IMR-90 (cell line): ENCODE data around the gene MRPL40. TPM values are rescaled to one million over a fixed set of nuclear protein-coding genes. Genes with fewer than 3 reads are reported as not detected.

Experiments
- ATAC-seq: fragments of 200-7000 bp; cut with Tn5 transposase; 2 replicates; pipeline ENCODE4 v1.9.1; 2020; ENCODE audit warnings: low read depth, mild to moderate bottlenecking, moderate library complexity
- BruUV-seq: library from RNA; stranded (reverse); fragments of 400-500 nt; replicated peaks from 2 replicates; lab custom pipeline; 2021; lab: Mats Ljungman, UMichigan
- CTCF ChIA-PET: fragments of 300-600 bp; formaldehyde crosslinking; extraction: SDS; loops from one replicate; lab custom pipeline; 2021; ENCODE audit warnings: antibody characterized with exemption; lab: Yijun Ruan, JAX
- POLR2A ChIA-PET: fragments of 300-600 bp; sonication (Branson Sonifier 250); formaldehyde crosslinking; loops from one replicate; lab custom pipeline; 2022; ENCODE audit warnings: antibody characterized with exemption; ENCODE audit not compliant: unreplicated experiment; lab: Charles Lee
- DNase-seq: peaks from one replicate; pipeline ENCODE4 v3.0.0; 2013
- H2AFZ ChIP-seq: replicated peaks from 2 replicates; pipeline ENCODE3; 2013; ENCODE audit warnings: low read length, mild to moderate bottlenecking; ENCODE audit not compliant: poor library complexity
- H2AK5ac ChIP-seq: 2 replicates; pipeline ENCODE4 v1.6.1; 2013; ENCODE audit warnings: low read depth, low read length, inconsistent platforms
- H2AK9ac ChIP-seq: replicated peaks from 2 replicates; pipeline ENCODE3; 2013; ENCODE audit warnings: mild to moderate bottlenecking, low read depth, low read length, moderate library complexity; ENCODE audit not compliant: poor library complexity
- H2BK120ac ChIP-seq: 2 replicates; pipeline ENCODE4 v1.6.1; 2013; ENCODE audit warnings: low read depth, low read length, inconsistent platforms
- H2BK15ac ChIP-seq: 3 replicates; pipeline ENCODE4 v1.6.1; 2013; ENCODE audit warnings: low read depth, low read length, inconsistent platforms
- H2BK20ac ChIP-seq: 2 replicates; pipeline ENCODE4 v1.6.1; 2013; ENCODE audit warnings: low read depth, mild to moderate bottlenecking, inconsistent platforms, low read length, moderate library complexity
- H2BK5ac ChIP-seq: 2 replicates; pipeline ENCODE4 v1.6.1; 2013; ENCODE audit warnings: mild to moderate bottlenecking, low read depth, low read length, inconsistent platforms; ENCODE audit not compliant: poor library complexity, severe bottlenecking
- H3K14ac ChIP-seq: replicated peaks from 2 replicates; pipeline ENCODE4 v1.6.1; 2013; ENCODE audit warnings: low read depth, low read length, inconsistent platforms
- H3K18ac ChIP-seq: 2 replicates; pipeline ENCODE4 v1.6.1; 2013; ENCODE audit warnings: low read depth, low read length, control low read depth
- H3K23ac ChIP-seq: 2 replicates; pipeline ENCODE4 v1.6.1; 2013; ENCODE audit warnings: low read depth, low read length, inconsistent platforms
- H3K27ac ChIP-seq: 2 replicates; pipeline ENCODE4 v1.5.1; 2013; ENCODE audit warnings: mild to moderate bottlenecking, control low read depth, low read length; ENCODE audit not compliant: insufficient read depth
- H3K27me3 ChIP-seq: 2 replicates; pipeline ENCODE4 v1.6.1; 2013; ENCODE audit warnings: low read length; ENCODE audit not compliant: control insufficient read depth, insufficient read depth
- H3K36me3 ChIP-seq: 2 replicates; pipeline ENCODE4 v1.6.1; 2013; ENCODE audit warnings: low read length, mixed read lengths; ENCODE audit not compliant: control insufficient read depth, insufficient read depth
- H3K4ac ChIP-seq: 2 replicates; pipeline ENCODE4 v1.6.1; 2013; ENCODE audit warnings: low read depth, low read length, inconsistent platforms
- H3K4me1 ChIP-seq: 2 replicates; pipeline ENCODE4 v1.6.1; 2013; ENCODE audit warnings: low read length, mixed read lengths; ENCODE audit not compliant: control insufficient read depth, insufficient read depth
- H3K4me2 ChIP-seq: 2 replicates; pipeline ENCODE4 v1.6.1; 2013; ENCODE audit warnings: low read depth, mild to moderate bottlenecking, control low read depth, low read length, moderate library complexity
- H3K4me3 ChIP-seq: 2 replicates; pipeline ENCODE4 v1.5.1; 2013; ENCODE audit warnings: low read depth, mild to moderate bottlenecking, control low read depth, low read length, moderate library complexity; ENCODE audit not compliant: insufficient read depth
- H3K56ac ChIP-seq: 2 replicates; pipeline ENCODE4 v1.6.1; 2013; ENCODE audit warnings: low read length, inconsistent platforms; ENCODE audit not compliant: insufficient read depth; ENCODE audit errors: extremely low read depth
- H3K79me1 ChIP-seq, 2 experiments: 2 replicates each; pipeline ENCODE4 v1.6.1; 2013; ENCODE audit warnings: low read length in 2 of 2, inconsistent platforms in 1 of 2, low read depth in 1 of 2
- H3K9ac ChIP-seq: 2 replicates; pipeline ENCODE4 v1.6.1; 2013; ENCODE audit warnings: low read depth, low read length, control low read depth
- H3K9me1 ChIP-seq: 2 replicates; pipeline ENCODE4 v1.6.1; 2013; ENCODE audit warnings: low read length, inconsistent platforms; ENCODE audit not compliant: insufficient read depth
- H3K9me3 ChIP-seq: 2 replicates; pipeline ENCODE4 v1.6.1; 2013; ENCODE audit warnings: low read length; ENCODE audit not compliant: control insufficient read depth, insufficient read depth
- H4K20me1 ChIP-seq: 2 replicates; pipeline ENCODE4 v1.6.1; 2013; ENCODE audit warnings: low read length, inconsistent platforms; ENCODE audit not compliant: insufficient read depth
- H4K5ac ChIP-seq: 2 replicates; pipeline ENCODE4 v1.6.1; 2013; ENCODE audit warnings: mild to moderate bottlenecking, low read depth, low read length, control low read depth
- H4K8ac ChIP-seq, 2 experiments: 2 replicates each; pipeline ENCODE4 v1.6.1; 2013; ENCODE audit warnings: low read depth in 2 of 2, low read length in 2 of 2, control low read depth in 1 of 2, inconsistent platforms in 1 of 2
- H4K91ac ChIP-seq: 2 replicates; pipeline ENCODE4 v1.6.1; 2013; ENCODE audit warnings: low read depth, low read length, inconsistent platforms; ENCODE audit not compliant: insufficient read depth
- BHLHE40 ChIP-seq: fragments of 150-350 bp; IDR thresholded peaks from 2 replicates; pipeline ENCODE4 v1.6.1; 2016; ENCODE audit warnings: mild to moderate bottlenecking, low read depth, low read length
- CEBPB ChIP-seq: IDR thresholded peaks from 2 replicates; pipeline ENCODE4 v1.6.1; 2012; ENCODE audit warnings: low read depth, low read length, improper control_type of control experiment
- CHD1 ChIP-seq: IDR thresholded peaks from 2 replicates; pipeline ENCODE4 v1.6.1; 2012; ENCODE audit warnings: low read depth, low read length, improper control_type of control experiment
- CTCF ChIP-seq: conservative IDR thresholded peaks from 2 replicates; pipeline ENCODE4 v1.5.1; 2012; ENCODE audit warnings: mild to moderate bottlenecking, low read depth, low read length, improper control_type of control experiment
- ELK1 ChIP-seq: fragments of 150-350 bp; IDR thresholded peaks from 2 replicates; pipeline ENCODE4 v1.6.1; 2016; ENCODE audit warnings: low read depth, mild to moderate bottlenecking, low read length, moderate library complexity, borderline replicate concordance
- FOS ChIP-seq: fragments of 150-350 bp; IDR thresholded peaks from 2 replicates; pipeline ENCODE4 v1.6.1; 2016; ENCODE audit warnings: low read depth, low read length
- MAFK ChIP-seq: IDR thresholded peaks from 2 replicates; pipeline ENCODE4 v1.6.1; 2012; ENCODE audit warnings: low read depth, low read length, improper control_type of control experiment
- MAZ ChIP-seq: IDR thresholded peaks from 2 replicates; pipeline ENCODE4 v1.6.1; 2012; ENCODE audit warnings: low read depth, mild to moderate bottlenecking, low read length, improper control_type of control experiment, moderate library complexity, borderline replicate concordance
- MXI1 ChIP-seq: IDR thresholded peaks from 2 replicates; pipeline ENCODE4 v1.6.1; 2012; ENCODE audit warnings: low read depth, mild to moderate bottlenecking, low read length, moderate library complexity, borderline replicate concordance
- NFE2L2 ChIP-seq: fragments of 150-350 bp; IDR thresholded peaks from 2 replicates; pipeline ENCODE4 v1.6.1; 2016; ENCODE audit warnings: low read depth, mild to moderate bottlenecking, low read length
- POLR2A ChIP-seq: IDR thresholded peaks from 2 replicates; pipeline ENCODE4 v1.6.1; 2012; ENCODE audit warnings: mild to moderate bottlenecking, low read depth, low read length
- RAD21 ChIP-seq: IDR thresholded peaks from 2 replicates; pipeline ENCODE4 v1.6.1; 2012; ENCODE audit warnings: low read length, improper control_type of control experiment
- RCOR1 ChIP-seq: IDR thresholded peaks from 2 replicates; pipeline ENCODE4 v1.6.1; 2012; ENCODE audit warnings: mild to moderate bottlenecking, low read length, improper control_type of control experiment; ENCODE audit not compliant: insufficient replicate concordance
- RFX5 ChIP-seq: IDR thresholded peaks from 2 replicates; pipeline ENCODE4 v1.8.0; 2012; ENCODE audit warnings: low read depth, mild to moderate bottlenecking, low read length, moderate library complexity
- SMC3 ChIP-seq: fragments of 150-350 bp; IDR thresholded peaks from 2 replicates; pipeline ENCODE4 v1.6.1; 2016; ENCODE audit warnings: low read depth, mild to moderate bottlenecking, antibody characterized with exemption, low read length, moderate library complexity
- USF2 ChIP-seq: fragments of 150-350 bp; IDR thresholded peaks from 2 replicates; pipeline ENCODE4 v1.6.1; 2017; ENCODE audit warnings: mild to moderate bottlenecking, antibody characterized with exemption, low read length, low read depth
- WGBS, 2 experiments: methylation state at CpG; one replicate each; pipeline versions ENCODE4 v1.1.5 to v1.1.7; 2013; ENCODE audit warnings: missing lambda C conversion rate in 2 of 2; ENCODE audit not compliant: insufficient read length in 1 of 2; ENCODE audit errors: extremely low coverage in 2 of 2; 5-methylcytosine and 5-hydroxymethylcytosine counted together
- dilution Hi-C: fragments of 300-500 bp; cut with HindIII; formaldehyde crosslinking; loops from one replicate; pipeline ENCODE4 v1.14.3; 2018; ENCODE audit warnings: low sequenced_read_pairs; ENCODE audit not compliant: unreplicated experiment
- in situ Hi-C: fragments of 300-500 bp; cut with MboI; formaldehyde crosslinking; loops from 3 replicates; pipeline ENCODE4 v1.14.3; 2019; ENCODE audit warnings: low sequenced_read_pairs, inconsistent platforms, mixed read lengths
- intact Hi-C: fragments of 100-400 bp; cut with micrococcal nuclease; formaldehyde crosslinking; loops from 2 replicates; pipeline ENCODE4 v1.10.0; 2022
- polyA plus RNA-seq, 3 experiments: library from polyadenylated mRNA; depleted of rRNA; stranded (reverse); fragments of >200 nt; gene quantifications; 2 replicates each; pipeline ENCODE4 v1.2.3, GENCODE V29; 2012; ENCODE audit warnings: low replicate concordance in 1 of 3
- total RNA-seq: library from RNA; depleted of rRNA; stranded (reverse); fragments of >200 nt; gene quantifications from 2 replicates; pipeline ENCODE4 v1.2.3, GENCODE V29; 2012

MRPL40 gene
- total and polyA plus RNA-seq, 2 of the 4 experiments (the other 2 are of a cell fraction), result 36.7 to 37.5 TPM

GRCh38 chr22:19396561-19396933, 35.8 kb upstream of the MRPL40 start:
- no peaks in the 10 kb centered on the region for H3K27me3 ChIP-seq
- H3K36me3 ChIP-seq, result peaks cover 60% of the 10 kb centered on the region
- H2BK20ac ChIP-seq, result no peak overlapping the region
- BruUV-seq, result no TSS peak
- no peak overlapping the region for H3K23ac ChIP-seq
- no peak overlapping the region for H3K27ac ChIP-seq
- peaks cover 2% of the 10 kb centered on the region; the same call in 1 of the 2 replicates for H4K20me1 ChIP-seq
- ATAC-seq (no peak), DNase-seq (no peak)
- no peaks in the 10 kb centered on the region for H3K4me1 ChIP-seq
- dilution Hi-C loops, result no loop called here
- no peak overlapping the region for H4K5ac ChIP-seq
- no peak overlapping the region for H3K4ac ChIP-seq
- no peaks in the 10 kb centered on the region for H3K9me1 ChIP-seq
- no peak overlapping the region for H2AK5ac ChIP-seq
- no peak overlapping the region for H2BK5ac ChIP-seq
- intact Hi-C loops, result no loop called here
- no peak overlapping the region for H2AK9ac ChIP-seq
- in situ Hi-C loops, result no loop called here
- H3K4me2 ChIP-seq, result no peak overlapping the region
- no peak overlapping the region for H3K18ac ChIP-seq
- no peak overlapping the region for H3K4me3 ChIP-seq
- no peak overlapping the region for H3K9ac ChIP-seq
- POLR2A ChIA-PET, result no interaction called here
- WGBS, 2 experiments, result 100% methylated on average over 2 of the region's 6 CpGs; no CpG with 5 or more reads in 1 of the 2 experiments
- H4K91ac ChIP-seq, result no peak overlapping the region
- no peak overlapping the region for H2BK120ac ChIP-seq
- H3K9me3 ChIP-seq, result no peaks in the 10 kb centered on the region
- no peak overlapping the region for H4K8ac ChIP-seq
- H3K14ac ChIP-seq, result no peak overlapping the region
- no peak overlapping the region for H3K56ac ChIP-seq
- no peak overlapping the region for H2AFZ ChIP-seq
- no peak for TF ChIP-seq MXI1
- no peak for TF ChIP-seq NFE2L2
- TF ChIP-seq USF2, result no peak
- TF ChIP-seq MAFK, result no peak
- TF ChIP-seq MAZ, result no peak
- no peak for TF ChIP-seq FOS
- no peak for TF ChIP-seq ELK1
- TF ChIP-seq RCOR1, result no peak
- no peak for TF ChIP-seq CHD1
- no peak for TF ChIP-seq BHLHE40
- no peak for TF ChIP-seq RFX5
- no peak for TF ChIP-seq CEBPB
- no peak for TF ChIP-seq POLR2A
- TF ChIP-seq SMC3, result no peak
- TF ChIP-seq RAD21, result no peak
- no peak for TF ChIP-seq CTCF
- H3K79me1 ChIP-seq, result peaks cover 11 to 13% of the 10 kb centered on the region in 2 experiments; a peak in 3 of 4 replicates
- no peak overlapping the region for H2BK15ac ChIP-seq
- CTCF ChIA-PET, result no interaction called here
